ENCODE data around the gene FCHO2. TPM values are rescaled to one million over a fixed set of nuclear protein-coding genes. Genes with fewer than 3 reads are reported as not detected.

The FCHO2 gene
- total RNA-seq, 1 donor from 2014 or later = 11.2 TPM

GRCh38 chr5:73106335-73106734, 150.5 kb downstream of the FCHO2 start:
- TF ChIP-seq, protein P1, sequence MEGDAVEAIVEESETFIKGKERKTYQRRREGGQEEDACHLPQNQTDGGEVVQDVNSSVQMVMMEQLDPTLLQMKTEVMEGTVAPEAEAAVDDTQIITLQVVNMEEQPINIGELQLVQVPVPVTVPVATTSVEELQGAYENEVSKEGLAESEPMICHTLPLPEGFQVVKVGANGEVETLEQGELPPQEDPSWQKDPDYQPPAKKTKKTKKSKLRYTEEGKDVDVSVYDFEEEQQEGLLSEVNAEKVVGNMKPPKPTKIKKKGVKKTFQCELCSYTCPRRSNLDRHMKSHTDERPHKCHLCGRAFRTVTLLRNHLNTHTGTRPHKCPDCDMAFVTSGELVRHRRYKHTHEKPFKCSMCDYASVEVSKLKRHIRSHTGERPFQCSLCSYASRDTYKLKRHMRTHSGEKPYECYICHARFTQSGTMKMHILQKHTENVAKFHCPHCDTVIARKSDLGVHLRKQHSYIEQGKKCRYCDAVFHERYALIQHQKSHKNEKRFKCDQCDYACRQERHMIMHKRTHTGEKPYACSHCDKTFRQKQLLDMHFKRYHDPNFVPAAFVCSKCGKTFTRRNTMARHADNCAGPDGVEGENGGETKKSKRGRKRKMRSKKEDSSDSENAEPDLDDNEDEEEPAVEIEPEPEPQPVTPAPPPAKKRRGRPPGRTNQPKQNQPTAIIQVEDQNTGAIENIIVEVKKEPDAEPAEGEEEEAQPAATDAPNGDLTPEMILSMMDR (IDR thresholded peaks at IDR 0.05; ENCODE audit: insufficient read depth, low read length, poor library complexity, severe bottlenecking) = no peak
- DNase-seq (ENCODE audit: low read depth) = no peak
- no peaks in the 10 kb centered on the region for H3K36me3 ChIP-seq (ENCODE audit: control insufficient read depth, insufficient read depth, low read length)
- H3K27me3 ChIP-seq (ENCODE audit: control insufficient read depth, insufficient read depth, low read length) = no peaks in the 10 kb centered on the region
- H3K4me3 ChIP-seq (ENCODE audit: low read depth, low read length) = no peak overlapping the region

DNA sequence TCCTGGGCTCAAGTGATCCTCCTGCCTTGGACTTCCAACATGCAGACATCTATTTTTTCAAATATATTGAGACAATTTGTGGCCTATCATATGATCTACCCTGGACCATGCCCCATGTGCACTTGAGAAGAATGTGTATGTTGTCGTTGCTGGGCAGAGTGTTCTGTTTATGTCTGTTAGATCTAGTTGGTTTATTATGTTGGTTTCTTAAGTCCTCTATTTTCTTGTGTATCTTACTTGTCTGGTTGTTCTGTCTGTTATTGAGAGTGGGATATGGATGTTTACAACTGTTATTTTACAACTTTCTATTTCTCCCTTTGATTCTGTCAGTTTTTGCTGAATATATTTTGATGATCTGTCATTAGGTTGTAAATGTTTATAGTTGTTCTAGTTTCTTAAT, 154.3 kb downstream of the FCHO2 start:
- H3K36me3 ChIP-seq (ENCODE audit: control insufficient read depth, insufficient read depth, low read length) = no peaks in the 10 kb centered on the region
- no peak for DNase-seq (ENCODE audit: low read depth)
- no peak overlapping the region for H3K4me3 ChIP-seq (ENCODE audit: low read depth, low read length)
- H3K27me3 ChIP-seq (ENCODE audit: control insufficient read depth, insufficient read depth, low read length) = no peaks in the 10 kb centered on the region
- TF ChIP-seq, protein P1 (IDR thresholded peaks at IDR 0.05; ENCODE audit: insufficient read depth, low read length, poor library complexity, severe bottlenecking) = no peak

DNA sequence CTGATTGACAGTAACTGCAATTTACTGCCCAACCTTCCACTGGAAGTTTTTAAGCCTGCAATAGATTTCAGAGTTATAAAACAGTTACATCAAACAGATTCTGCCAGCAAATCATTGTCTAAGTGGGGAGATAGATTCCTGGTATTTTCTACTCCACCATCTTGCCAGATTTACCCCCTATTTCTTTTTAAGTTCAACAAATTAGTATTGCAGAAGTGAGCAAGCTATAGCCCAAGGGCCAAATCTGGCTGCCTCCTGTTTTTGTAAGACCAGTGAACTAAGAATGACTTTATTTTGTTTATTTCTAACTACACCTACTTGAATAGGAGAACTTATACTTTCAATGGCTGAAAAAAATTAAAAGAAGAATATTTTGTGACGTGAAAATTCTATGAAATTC, 155.7 kb downstream of the FCHO2 start:
- Histone ChIP-seq H3K27me3 (ENCODE audit: control insufficient read depth, insufficient read depth, low read length) (no peaks in the 10 kb centered on the region), H3K4me3 (ENCODE audit: low read depth, low read length) (no peak overlapping the region), H3K36me3 (ENCODE audit: control insufficient read depth, insufficient read depth, low read length) (no peaks in the 10 kb centered on the region)
- TF ChIP-seq, protein P1 (IDR thresholded peaks at IDR 0.05; ENCODE audit: insufficient read depth, low read length, poor library complexity, severe bottlenecking) = no peak
- DNase-seq (ENCODE audit: low read depth) = no peak

DNA sequence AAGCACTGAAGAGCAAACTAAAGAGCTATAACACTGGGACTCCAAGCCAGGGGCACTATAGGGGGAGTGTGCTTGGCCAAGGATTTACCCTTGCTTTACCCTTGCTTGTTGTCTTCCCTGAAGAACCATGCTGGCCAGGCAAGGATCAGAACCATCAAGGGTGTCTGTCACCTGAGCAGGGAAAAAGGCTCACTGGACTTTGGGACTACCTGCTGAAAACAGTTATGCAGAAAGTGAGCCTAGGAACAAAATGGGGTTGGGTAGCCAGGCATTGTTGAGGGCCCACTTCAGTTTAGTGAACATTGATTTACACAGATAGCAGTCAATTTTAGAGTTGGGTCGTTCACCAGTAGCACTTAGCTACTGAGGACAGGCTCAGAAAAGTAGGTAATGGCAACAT, 156.5 kb downstream of the FCHO2 start:
- no peak for DNase-seq (ENCODE audit: low read depth)
- TF ChIP-seq, protein P1 (IDR thresholded peaks at IDR 0.05; ENCODE audit: insufficient read depth, low read length, poor library complexity, severe bottlenecking) = no peak
- H3K4me3 ChIP-seq (ENCODE audit: low read depth, low read length) = no peak overlapping the region
- no peaks in the 10 kb centered on the region for H3K27me3 ChIP-seq (ENCODE audit: control insufficient read depth, insufficient read depth, low read length)
- H3K36me3 ChIP-seq (ENCODE audit: control insufficient read depth, insufficient read depth, low read length) = no peaks in the 10 kb centered on the region

- TF ChIP-seq, protein P1 (IDR thresholded peaks at IDR 0.05; ENCODE audit: insufficient read depth, low read length, poor library complexity, severe bottlenecking) = no peak
- H3K27me3 ChIP-seq (ENCODE audit: control insufficient read depth, insufficient read depth, low read length) = no peaks in the 10 kb centered on the region
- DNase-seq (ENCODE audit: low read depth) = no peak
- no peaks in the 10 kb centered on the region for H3K36me3 ChIP-seq (ENCODE audit: control insufficient read depth, insufficient read depth, low read length)
- no peak overlapping the region for H3K4me3 ChIP-seq (ENCODE audit: low read depth, low read length)
Measured at GRCh38 chr5:73114044-73114688, 158.3 kb downstream of the FCHO2 start.
